GM12878 (cell line): ENCODE data around the gene RPL37A. TPM values are rescaled to one million over a fixed set of nuclear protein-coding genes. Genes with fewer than 3 reads are reported as not detected.

Experiments
- ATAC-seq: fragments of 200-7000 bp; cut with Tn5 transposase; 3 replicates; pipeline ENCODE4 v1.9.1; 2020; ENCODE audit warnings: mild to moderate bottlenecking, moderate library complexity
- BruUV-seq: library from RNA; stranded (reverse); fragments of 400-500 nt; replicated peaks from 2 replicates; lab custom pipeline; 2021; lab: Mats Ljungman, UMichigan
- CTCF ChIA-PET: fragments of 300-600 bp; sonication (Branson Sonifier 250); formaldehyde crosslinking; extraction: SDS; loops from one replicate; lab custom pipeline; 2021; ENCODE audit warnings: inconsistent platforms; lab: Yijun Ruan, JAX
- POLR2A ChIA-PET: fragments of 350-600 bp; formaldehyde crosslinking; extraction: SDS; loops from one replicate; lab custom pipeline; 2021; ENCODE audit warnings: inconsistent platforms; lab: Charles Lee
- RAD21 ChIA-PET: fragments of 300-600 bp; sonication (Branson Sonifier 250); formaldehyde crosslinking; loops from one replicate; lab custom pipeline; 2023; ENCODE audit warnings: antibody characterized with exemption; ENCODE audit not compliant: unreplicated experiment; lab: Charles Lee
- SMC1A ChIA-PET: fragments of 300-600 bp; sonication (Branson Sonifier 250); formaldehyde crosslinking; loops from one replicate; lab custom pipeline; 2023; ENCODE audit not compliant: unreplicated experiment, uncharacterized antibody; lab: Charles Lee
- DNase-seq: peaks from one replicate; pipeline ENCODE4 v3.0.0-alpha.2; 2011; ENCODE audit warnings: low read depth, low spot score
- FAIRE-seq: peaks from 3 replicates; lab custom pipeline; 2011; peaks lifted over from hg19 to GRCh38; lab: Jason Lieb, UNC
- H2AFZ ChIP-seq: 2 replicates; pipeline ENCODE4 v1.6.0; 2011; ENCODE audit warnings: low read depth, low read length, control low read depth; ENCODE audit not compliant: control insufficient read depth
- H3K27ac ChIP-seq: 2 replicates; pipeline ENCODE4 v1.5.1; 2011; ENCODE audit warnings: control low read depth; ENCODE audit not compliant: control insufficient read depth, insufficient read depth
- H3K27me3 ChIP-seq, 2 experiments: replicated peaks in 1 of 2; 2 replicates each; pipeline versions ENCODE4 v1.6.0 to v1.6.1; 2011; ENCODE audit warnings: low read length in 1 of 2; ENCODE audit not compliant: control insufficient read depth in 2 of 2, insufficient read depth in 2 of 2
- H3K36me3 ChIP-seq, 2 experiments: 2 replicates each; pipeline ENCODE4 v1.5.1; 2011; ENCODE audit warnings: low read length in 1 of 2; ENCODE audit not compliant: control insufficient read depth in 2 of 2, insufficient read depth in 2 of 2
- H3K4me1 ChIP-seq: 2 replicates; pipeline ENCODE4 v1.6.1; 2011; ENCODE audit warnings: mild to moderate bottlenecking, low read length, moderate library complexity, mixed read lengths; ENCODE audit not compliant: control insufficient read depth, insufficient read depth
- H3K4me2 ChIP-seq: 2 replicates; pipeline ENCODE4 v1.6.0; 2011; ENCODE audit warnings: control low read depth; ENCODE audit not compliant: control insufficient read depth, insufficient read depth
- H3K4me3 ChIP-seq: fragments of 200-600 bp; sonication (generic); 2 replicates; pipeline ENCODE4 v1.5.1; 2016
- H3K79me2 ChIP-seq: 2 replicates; pipeline ENCODE4 v1.6.0; 2011; ENCODE audit warnings: low read length; ENCODE audit not compliant: control insufficient read depth, insufficient read depth
- H3K9ac ChIP-seq: 2 replicates; pipeline ENCODE4 v1.8.0; 2011; ENCODE audit warnings: low read length, control low read depth, mixed read lengths; ENCODE audit not compliant: control insufficient read depth, insufficient read depth
- H3K9me3 ChIP-seq: replicated peaks from 3 replicates; pipeline ENCODE4 v1.5.1; 2011; ENCODE audit warnings: mild to moderate bottlenecking, low read length; ENCODE audit not compliant: control insufficient read depth, insufficient read depth
- H4K20me1 ChIP-seq: 2 replicates; pipeline ENCODE4 v1.6.0; 2011; ENCODE audit not compliant: control insufficient read depth, insufficient read depth
- BCLAF1 ChIP-seq: fragments of 450-650 bp; IDR thresholded peaks from 2 replicates; pipeline ENCODE4 v1.6.1; 2017; ENCODE audit warnings: antibody characterized with exemption, mild to moderate bottlenecking, moderate library complexity
- MEF2A ChIP-seq: IDR thresholded peaks from 2 replicates; pipeline ENCODE4 v1.6.1; 2011; ENCODE audit warnings: low read depth, mild to moderate bottlenecking, low read length, moderate library complexity; ENCODE audit not compliant: insufficient read depth
- PBX3 ChIP-seq: IDR thresholded peaks from 2 replicates; pipeline ENCODE4 v1.6.1; 2011; ENCODE audit warnings: mild to moderate bottlenecking, low read depth, low read length, moderate library complexity; ENCODE audit not compliant: insufficient replicate concordance
- RUNX3 ChIP-seq: IDR thresholded peaks from 2 replicates; pipeline ENCODE4 v1.6.1; 2012; ENCODE audit warnings: low read length, inconsistent platforms
- STAT1 ChIP-seq: fragments of 450-650 bp; conservative IDR thresholded peaks from 2 replicates; pipeline ENCODE4 v1.6.1; 2014; ENCODE audit warnings: antibody characterized with exemption, mild to moderate bottlenecking
- TCF7 ChIP-seq: IDR thresholded peaks from 2 replicates; pipeline ENCODE4 v1.6.1; 2014; ENCODE audit warnings: antibody characterized with exemption, borderline replicate concordance
- WGBS: methylation state at CpG from one replicate; pipeline ENCODE4 v1.1.6; 2016; ENCODE audit warnings: low lambda C conversion rate; ENCODE audit not compliant: insufficient replicate concordance, insufficient coverage; ENCODE audit errors: missing lambda C conversion rate; 5-methylcytosine and 5-hydroxymethylcytosine counted together
- in situ Hi-C: fragments of 300-500 bp; cut with MboI; formaldehyde crosslinking; loops from 9 replicates; pipeline ENCODE4 v1.14.3; 2018; ENCODE audit warnings: mixed read lengths
- intact Hi-C: fragments of 100-400 bp; cut with micrococcal nuclease; formaldehyde crosslinking; loops from one replicate; pipeline ENCODE4 v1.14.2; 2022; ENCODE audit not compliant: unreplicated experiment
- polyA plus RNA-seq, 11 experiments: library from polyadenylated mRNA; depleted of rRNA in 4 of 11; unstranded in 6 of 11; stranded (reverse) in 5 of 11; fragments of >200 nt; fragmentation: Nextera tagmentation in 4 of 11; fragmentation: Illumina TruSeq in 1 of 11; extraction: Ambion mirVana in 4 of 11; extraction: Trizol in 1 of 11; gene quantifications; 1 replicate in 1 of 11; 2 replicates in 10 of 11; pipeline versions ENCODE4 v1.2.1 to v1.2.3, GENCODE V29; 2011 to 2016; ENCODE audit warnings: inconsistent platforms in 2 of 11, missing spikeins in 2 of 11, low read depth in 1 of 11
- total RNA-seq, 4 experiments: library from RNA; depleted of rRNA in 3 of 4; stranded (reverse); fragments of >200 nt in 3 of 4; fragmentation: Illumina TruSeq in 1 of 4; extraction: Trizol in 1 of 4; gene quantifications; 2 replicates each; pipeline versions ENCODE4 v1.2.1 to v1.2.3, GENCODE V29; 2013 to 2021

The RPL37A gene
- total and polyA plus RNA-seq, 10 of the 15 experiments (the other 5 are each of a cell fraction or from before 2014, with no cell fraction given) = 2,847 to 6,854 (median 5,110) TPM

- FAIRE-seq = no peak
- H3K9ac ChIP-seq = no peak overlapping the region
- H3K27me3 ChIP-seq = no peaks in the 10 kb centered on the region
- in situ Hi-C loops (no loop called here), intact Hi-C loops (loop anchor here (10.0 kb wide), 1 partner anchor 455 kb away; no protein-coding TSS in a partner anchor)
- H3K27ac ChIP-seq = no peak overlapping the region
- H4K20me1 ChIP-seq = no peaks in the 10 kb centered on the region
- no TSS peak for BruUV-seq
- no peaks in the 10 kb centered on the region for H3K36me3 ChIP-seq
- ChIA-PET RAD21 (no interaction called here), POLR2A (no interaction called here), SMC1A (no interaction called here), CTCF (interaction anchor here (1.1 to 1.2 kb wide), 2 partner anchors 66 to 177 kb away, joined by 3 read pairs; no protein-coding TSS in a partner anchor)
- no peak overlapping the region for H3K4me2 ChIP-seq
- WGBS = 100% methylated on average over 1 of the region's 1 CpG
- H3K4me1 ChIP-seq = peaks cover 19% of the 10 kb centered on the region
- ATAC-seq = no peak
- H2AFZ ChIP-seq = no peak overlapping the region
- no peak for DNase-seq
- H3K4me3 ChIP-seq = no peak overlapping the region
- no peaks in the 10 kb centered on the region for H3K79me2 ChIP-seq
- H3K9me3 ChIP-seq = no peaks in the 10 kb centered on the region
- TF ChIP-seq RUNX3 (no peak), MEF2A (no peak), STAT1 (no peak), BCLAF1 (no peak), TCF7 (no peak), PBX3 (no peak)
Measured at GRCh38 chr2:216490061-216490460, 8.6 kb upstream of the RPL37A start.
